Ishikawa (cell line): Measurements from ENCODE around the gene CEACAM19.

Experiments used
- CEBPB ChIP-seq: IDR thresholded peaks from 2 replicates; pipeline ENCODE4 v1.6.1; 2012
- CREB1 ChIP-seq: IDR thresholded peaks from 2 replicates; pipeline ENCODE4 v1.6.1; 2012; ENCODE audit warnings: low read depth
- EGR1 ChIP-seq: IDR thresholded peaks from 2 replicates; pipeline ENCODE4 v1.6.1; 2012
- EP300 ChIP-seq: IDR thresholded peaks from 2 replicates; pipeline ENCODE4 v1.6.1; 2012; ENCODE audit warnings: borderline replicate concordance
- FOXM1 ChIP-seq: IDR thresholded peaks from 2 replicates; pipeline ENCODE4 v1.6.1; 2012; ENCODE audit warnings: low read depth, borderline replicate concordance
- MAX ChIP-seq: IDR thresholded peaks from 2 replicates; pipeline ENCODE4 v1.6.1; 2012
- NFIC ChIP-seq: IDR thresholded peaks from 2 replicates; pipeline ENCODE4 v1.6.1; 2012
- RAD21 ChIP-seq: IDR thresholded peaks from 2 replicates; pipeline ENCODE4 v1.6.1; 2012; ENCODE audit warnings: low read depth
- REST ChIP-seq: IDR thresholded peaks from 2 replicates; pipeline ENCODE4 v1.6.1; 2012; ENCODE audit warnings: low read depth, mild to moderate bottlenecking
- TAF1 ChIP-seq: IDR thresholded peaks from 2 replicates; pipeline ENCODE4 v1.6.1; 2012; ENCODE audit warnings: low read depth, mild to moderate bottlenecking
- TCF12 ChIP-seq: IDR thresholded peaks from 2 replicates; pipeline ENCODE4 v1.6.1; 2012; ENCODE audit warnings: low read depth
- TEAD4 ChIP-seq: IDR thresholded peaks from 2 replicates; pipeline ENCODE4 v1.6.1; 2012
- USF1 ChIP-seq: IDR thresholded peaks from 2 replicates; pipeline ENCODE4 v1.6.1; 2012
- YY1 ChIP-seq: IDR thresholded peaks from 2 replicates; pipeline ENCODE4 v1.6.1; 2012; ENCODE audit warnings: low read depth
- ZBTB7A ChIP-seq: IDR thresholded peaks from 2 replicates; pipeline ENCODE4 v1.6.1; 2012; ENCODE audit warnings: low read depth

CEACAM19 gene

GRCh38 chr19:44680536-44680935 is 9.3 kb downstream of the CEACAM19 start:
- TF ChIP-seq CREB1 = no peak
- no peak for TF ChIP-seq ZBTB7A
- no peak for TF ChIP-seq RAD21
- TF ChIP-seq NFIC = no peak
- no peak for TF ChIP-seq EP300
- no peak for TF ChIP-seq FOXM1
- no peak for TF ChIP-seq MAX
- no peak for TF ChIP-seq REST
- no peak for TF ChIP-seq TAF1
- TF ChIP-seq CEBPB = no peak
- no peak for TF ChIP-seq USF1
- no peak for TF ChIP-seq TEAD4
- TF ChIP-seq EGR1 = no peak
- no peak for TF ChIP-seq YY1
- no peak for TF ChIP-seq TCF12

- TF ChIP-seq CEBPB (0 out of 2 replicates have a peak, but pooled peaks have one; percentile 12), CREB1 (no peak), TEAD4 (no peak), FOXM1 (no peak)
These were observed 10.9 kb downstream of the CEACAM19 start for GRCh38 chr19:44681992-44682790.

GRCh38 chr19:44682807-44683206 is 11.5 kb downstream of the CEACAM19 start:
- TF ChIP-seq FOXM1 = no peak

GRCh38 chr19:44683434-44684210 is 12.3 kb downstream of the CEACAM19 start:
- TF ChIP-seq USF1 (no peak), TCF12 (no peak), EGR1 (no peak), TEAD4 (no peak), YY1 (no peak), CREB1 (no peak), ZBTB7A (no peak), NFIC (no peak), TAF1 (no peak), MAX (no peak), RAD21 (no peak), FOXM1 (no peak), EP300 (no peak), REST (no peak), CEBPB (no peak)

- TF ChIP-seq YY1 (no peak), CREB1 (no peak), TAF1 (no peak)
These were observed 13.9 kb downstream of the CEACAM19 start for GRCh38 chr19:44684892-44685863.

GRCh38 chr19:44685877-44686276 is 14.6 kb downstream of the CEACAM19 start:
- TF ChIP-seq ZBTB7A = no peak
- TF ChIP-seq NFIC = no peak
- no peak for TF ChIP-seq MAX
- TF ChIP-seq RAD21 = no peak
- TF ChIP-seq TCF12 = no peak
- no peak for TF ChIP-seq REST
- no peak for TF ChIP-seq EP300
- TF ChIP-seq CREB1 = no peak
- no peak for TF ChIP-seq EGR1
- TF ChIP-seq TAF1 = no peak
- TF ChIP-seq USF1 = no peak
- no peak for TF ChIP-seq CEBPB
- TF ChIP-seq YY1 = no peak
